Activated naive CD4-positive, alpha-beta T cell (primary cell): Measurements from ENCODE around the gene PDP2.
"Not testable (repeated sequence)": the region's sequence is repeated elsewhere in the genome, so short reads cannot be mapped to it uniquely, and the experiment has no call there.

Source experiments
- DNase-seq, 4 experiments: peaks; one replicate each; lab custom pipeline; 2025; lab: John Stamatoyannopoulos, UW

The PDP2 gene

DNA sequence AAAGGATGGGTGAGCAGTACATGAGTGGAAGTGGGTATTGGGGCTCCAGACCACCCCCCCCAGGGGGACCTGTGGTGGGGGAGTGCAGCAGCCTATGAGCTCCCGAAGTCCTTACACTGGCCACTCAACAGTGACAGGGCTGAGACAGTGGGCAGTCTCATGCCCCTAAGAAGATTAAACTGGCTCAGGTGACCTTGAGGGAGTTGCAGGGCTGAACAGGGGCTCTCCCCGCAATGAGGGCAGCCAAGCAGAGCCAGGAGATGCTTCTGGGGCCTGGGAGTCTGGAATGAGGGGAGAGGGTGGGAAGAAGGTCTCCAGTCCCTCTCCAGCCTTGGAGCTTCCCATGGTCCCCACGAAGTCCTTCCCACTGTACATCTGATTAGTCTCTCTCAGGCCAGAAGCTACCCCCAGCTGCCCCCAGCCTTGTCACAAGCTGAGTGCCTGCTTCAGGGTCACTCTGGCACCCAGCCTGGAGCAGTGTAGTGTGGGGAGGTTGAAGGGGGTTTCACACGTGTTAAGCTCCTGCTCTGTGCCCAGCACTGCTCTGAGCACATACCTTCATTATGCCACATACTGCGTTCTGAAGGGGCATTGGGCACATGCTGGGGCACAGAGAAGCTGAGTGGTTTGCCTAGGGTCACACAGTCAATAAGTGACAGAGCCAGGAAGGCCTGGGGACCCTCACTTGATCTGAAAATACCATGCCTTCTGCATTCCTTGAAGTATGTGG, 39.4 kb downstream of the PDP2 start:
- no peak for DNase-seq

DNA sequence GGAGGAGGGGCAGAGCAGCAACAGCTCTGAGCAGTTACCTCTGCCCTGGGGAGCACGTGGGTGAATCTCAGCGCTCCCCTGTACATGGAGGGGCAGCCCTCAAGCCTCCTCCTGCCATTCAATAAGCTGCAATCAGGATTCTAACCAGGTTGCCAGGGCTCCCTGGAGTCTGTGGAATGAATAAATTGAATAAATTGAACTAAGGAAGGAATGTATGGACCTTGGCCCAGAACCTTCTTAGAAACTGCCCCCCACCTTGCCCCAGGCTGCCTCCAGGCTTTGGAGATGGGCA, 39.9 kb downstream of the PDP2 start:
- DNase-seq: no peak

DNA sequence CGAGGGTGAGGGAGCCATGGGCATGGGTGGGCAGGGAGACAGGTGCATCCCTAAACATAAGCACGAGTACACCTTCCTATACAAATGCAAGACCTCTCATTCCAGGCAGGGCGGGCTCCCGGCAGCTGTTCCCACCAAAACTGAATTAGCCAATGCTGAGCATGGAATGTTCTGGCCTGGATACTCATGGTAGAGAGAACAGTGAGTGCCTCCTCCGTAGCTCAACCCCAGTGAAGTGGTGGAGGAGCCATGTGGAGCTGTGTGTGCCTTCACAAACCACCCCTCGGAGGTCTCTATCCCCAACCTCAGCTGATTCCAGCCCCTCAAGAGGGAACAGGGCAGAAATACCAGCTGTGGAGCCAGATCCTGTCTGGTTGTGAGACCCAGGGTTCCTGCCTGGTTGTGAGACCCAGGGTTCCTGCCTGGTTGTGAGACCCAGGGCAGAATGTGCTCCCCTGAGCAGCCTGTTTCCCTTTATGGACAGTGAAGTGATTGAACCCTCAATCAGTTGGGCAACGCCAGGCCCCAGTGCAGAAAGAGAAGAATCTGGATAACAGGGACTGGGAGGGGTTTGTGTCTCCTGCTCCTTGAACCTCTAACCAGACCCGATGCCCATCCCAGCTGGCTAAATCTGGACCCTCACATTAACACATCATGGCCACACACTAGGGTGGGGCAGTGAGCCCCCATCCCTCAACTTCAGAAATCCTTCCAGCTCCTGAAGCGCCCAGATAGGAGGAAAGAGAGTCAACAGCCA, 40.8 kb downstream of the PDP2 start:
- no peak for DNase-seq

DNA sequence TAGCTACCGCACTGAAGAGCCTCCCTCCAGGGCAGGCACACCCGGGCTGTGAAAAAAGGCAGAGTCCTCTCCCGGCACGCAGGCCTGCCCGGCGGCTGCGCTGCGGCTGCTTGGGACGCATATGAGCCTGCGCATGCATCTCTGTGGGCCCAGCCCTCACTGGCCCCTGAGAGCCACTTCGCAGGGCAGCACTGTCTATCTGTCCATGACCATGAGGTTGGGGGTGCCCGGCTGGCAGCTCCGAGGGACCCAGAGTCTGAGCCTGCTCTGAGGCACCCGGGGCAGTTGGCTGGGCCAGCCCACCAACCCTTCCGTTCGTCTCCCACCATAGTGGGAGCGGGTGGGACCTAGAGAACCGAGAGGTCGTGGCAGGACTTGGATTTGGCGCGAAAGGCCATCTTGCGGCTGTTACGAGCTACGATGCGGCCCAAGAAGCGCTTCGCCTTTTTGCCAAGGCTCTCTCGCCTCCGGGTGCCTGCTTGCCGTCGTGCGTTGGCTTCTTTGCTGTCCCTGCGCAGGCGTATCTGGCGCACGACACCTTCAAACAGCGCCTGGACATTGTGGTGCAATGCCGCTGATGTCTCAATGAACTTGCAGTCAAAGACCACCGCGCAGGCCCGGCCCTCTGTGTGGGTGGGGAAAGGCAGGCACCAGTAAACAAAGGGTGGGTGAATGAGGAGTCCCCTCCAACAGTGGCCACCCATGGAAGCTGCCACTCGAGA, 41.6 kb downstream of the PDP2 start:
- no peak for DNase-seq

DNA sequence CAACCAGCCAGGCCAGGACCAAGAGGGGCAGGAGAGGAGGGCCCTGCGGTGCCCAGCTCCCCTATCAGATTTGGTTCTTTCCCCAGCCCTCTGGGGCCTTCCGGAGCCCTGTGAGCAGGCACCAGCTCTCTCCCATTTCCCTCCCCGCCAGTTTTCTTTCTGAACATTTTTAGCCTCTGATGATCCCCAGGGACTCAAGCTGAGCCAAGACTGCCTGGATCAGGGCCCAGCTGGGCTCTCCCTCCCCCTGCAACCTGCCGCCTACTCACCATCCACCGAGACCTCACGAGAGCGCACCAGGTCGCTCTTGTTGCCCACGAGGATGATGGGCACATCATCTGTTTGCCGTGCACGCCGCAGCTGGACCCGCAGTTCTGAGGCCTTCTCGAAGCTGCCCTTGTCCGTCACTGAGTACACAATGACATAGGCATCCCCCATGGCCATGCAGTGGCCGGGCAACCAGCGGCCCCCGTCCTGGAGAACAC, 43.0 kb downstream of the PDP2 start:
- DNase-seq: no peak

DNA sequence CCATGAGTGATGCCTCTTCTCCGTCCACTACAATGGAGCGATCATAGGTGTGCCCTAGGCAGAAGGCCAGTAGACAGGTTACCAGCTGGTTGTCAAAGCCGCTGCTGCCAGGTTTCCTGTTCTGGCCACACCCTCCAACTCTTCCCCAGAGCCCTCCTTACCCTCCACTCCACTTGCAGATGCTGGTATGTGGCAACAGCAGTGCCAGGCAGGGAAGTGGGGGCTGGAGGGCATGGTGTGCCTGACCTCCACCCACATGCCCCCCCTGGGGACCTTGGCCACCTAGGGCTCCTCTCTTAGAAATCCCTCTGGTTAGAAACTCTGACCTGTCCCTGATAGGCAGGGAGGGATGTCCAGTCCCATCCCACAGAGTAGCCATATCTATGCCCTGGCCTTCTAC, 43.6 kb downstream of the PDP2 start:
- DNase-seq: no peak

DNA sequence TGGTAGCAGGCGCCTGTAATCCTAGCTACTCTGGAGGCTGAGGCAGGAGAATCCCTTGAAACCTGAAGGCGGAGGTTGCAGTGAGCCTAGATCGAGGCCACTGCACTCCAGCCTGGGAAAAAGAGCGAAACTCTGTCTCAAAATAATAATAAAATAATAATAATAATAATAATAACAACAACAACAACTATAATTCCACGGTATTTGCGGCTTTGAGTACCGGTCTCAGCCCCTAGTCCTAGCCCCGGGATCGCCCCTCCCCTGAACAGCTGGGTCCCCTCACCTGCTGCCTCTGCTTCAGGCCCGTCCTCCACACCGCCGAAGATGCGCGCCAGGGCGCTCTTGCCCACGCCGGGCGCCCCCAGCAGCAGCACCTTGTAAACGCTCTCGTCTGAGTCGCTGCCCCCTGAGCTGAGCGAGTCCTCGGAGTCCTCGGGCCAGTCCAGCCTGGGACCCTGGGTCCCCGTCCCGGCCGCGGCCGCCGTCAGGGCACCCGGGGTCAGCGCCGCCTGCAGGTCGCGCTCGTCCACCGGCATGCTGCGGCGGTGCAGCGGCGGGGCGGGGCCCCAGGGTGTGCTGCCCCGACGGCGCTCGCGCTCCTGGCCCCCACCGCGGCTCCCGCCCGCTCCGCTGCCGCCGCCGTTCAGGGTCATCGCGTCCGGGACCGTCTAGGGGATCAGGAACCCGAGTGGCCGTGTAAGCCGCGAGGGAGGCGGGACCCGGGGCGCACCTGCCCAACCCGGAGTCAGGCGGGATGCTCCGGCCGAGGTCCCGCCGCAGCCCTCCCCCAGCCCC, 44.4 kb downstream of the PDP2 start:
- peak in 1 of 4 experiments; percentile 19 for DNase-seq

DNA sequence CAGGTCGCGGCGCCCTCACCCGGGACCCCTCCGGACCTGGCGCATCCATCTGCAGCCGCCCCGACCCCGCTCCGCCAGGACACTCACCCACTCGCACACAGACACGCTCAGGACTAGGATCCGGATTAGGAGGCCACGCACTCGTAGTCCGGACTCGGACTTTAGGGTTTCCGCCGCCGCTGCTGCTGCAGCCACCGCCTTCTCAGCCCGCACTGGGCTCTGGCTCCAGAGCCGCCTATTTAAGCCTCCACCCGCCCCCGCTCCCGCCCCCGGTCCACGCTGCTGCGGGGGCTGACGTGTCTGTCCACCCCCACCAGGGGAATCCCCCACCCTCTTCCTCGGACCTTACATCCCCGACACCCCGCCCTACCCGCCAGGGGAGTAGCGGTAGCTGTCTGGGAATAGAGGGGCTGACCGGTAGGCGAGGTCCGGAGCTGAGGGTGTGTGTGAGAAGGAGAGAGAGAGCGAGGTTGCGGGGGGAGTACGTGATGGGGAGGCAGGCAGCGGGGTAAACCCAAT, 45.1 kb downstream of the PDP2 start, which contains the start of gene RRAD:
Gene RRAD, minus strand, starts transcription at position 214 of the 519 bp plus-strand sequence. CDS start 356 bp downstream, outside the sequence.
- no peak for DNase-seq

DNA sequence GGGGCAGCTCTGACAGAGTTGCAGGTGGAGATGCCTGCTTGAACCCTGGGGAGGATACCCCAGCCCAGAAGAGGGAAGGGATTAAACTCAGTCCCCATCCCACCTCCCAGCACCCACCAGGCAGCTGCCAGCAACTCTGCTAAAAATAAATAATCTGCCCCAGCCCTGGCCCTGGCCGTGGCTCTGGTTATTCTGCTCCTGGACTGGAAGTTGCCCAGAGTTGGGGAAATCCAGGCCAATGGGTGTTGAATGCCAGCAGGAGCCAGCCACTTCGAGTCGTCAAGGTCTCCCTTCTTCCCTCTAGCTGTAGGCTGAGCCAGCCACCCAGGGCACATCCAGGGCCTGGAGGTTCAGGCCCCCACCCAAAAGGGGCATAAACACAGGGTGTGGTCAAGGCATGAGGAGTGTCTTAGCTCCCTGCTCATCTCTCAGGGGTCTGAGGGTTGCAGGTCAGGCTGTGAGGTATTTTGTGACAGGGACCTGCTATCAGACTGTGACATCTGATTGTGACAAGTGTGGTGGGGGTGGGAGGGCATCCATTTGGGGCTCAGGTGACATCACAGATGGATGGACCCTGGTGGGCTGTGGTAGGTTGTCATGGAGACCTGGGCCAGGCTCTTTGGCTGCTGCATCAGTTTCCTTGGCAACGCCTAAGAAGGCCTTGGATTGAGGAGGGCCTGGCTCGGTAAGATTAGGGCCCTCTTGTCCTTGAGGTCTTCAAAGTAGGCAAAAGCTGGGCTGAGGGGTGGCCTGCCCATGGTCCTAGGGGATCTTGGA, 46.0 kb downstream of the PDP2 start:
- DNase-seq: no peak

DNA sequence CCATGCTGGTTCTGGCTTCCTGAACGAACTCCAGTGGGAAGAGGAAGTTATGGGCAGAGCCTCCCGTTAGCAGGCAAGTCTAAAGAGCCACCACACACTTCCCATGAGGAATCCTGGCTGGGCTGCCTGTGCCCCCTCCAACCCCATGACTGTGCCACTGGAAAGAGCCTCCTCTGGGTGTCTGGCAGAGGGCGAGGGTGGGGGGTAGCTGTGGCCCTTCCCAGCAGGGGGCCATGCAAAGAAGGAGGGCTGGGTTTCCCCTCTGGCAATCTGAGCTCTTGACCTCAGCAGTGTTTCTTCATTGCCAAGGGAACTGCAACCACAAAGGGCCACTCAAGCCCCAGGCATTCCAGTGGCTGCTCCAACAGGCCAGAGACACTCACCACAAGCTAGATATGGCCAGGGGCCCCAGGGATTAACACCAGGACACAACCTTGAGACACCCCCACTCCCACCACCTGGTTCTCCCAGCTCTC, 46.7 kb downstream of the PDP2 start:
- no peak for DNase-seq

DNA sequence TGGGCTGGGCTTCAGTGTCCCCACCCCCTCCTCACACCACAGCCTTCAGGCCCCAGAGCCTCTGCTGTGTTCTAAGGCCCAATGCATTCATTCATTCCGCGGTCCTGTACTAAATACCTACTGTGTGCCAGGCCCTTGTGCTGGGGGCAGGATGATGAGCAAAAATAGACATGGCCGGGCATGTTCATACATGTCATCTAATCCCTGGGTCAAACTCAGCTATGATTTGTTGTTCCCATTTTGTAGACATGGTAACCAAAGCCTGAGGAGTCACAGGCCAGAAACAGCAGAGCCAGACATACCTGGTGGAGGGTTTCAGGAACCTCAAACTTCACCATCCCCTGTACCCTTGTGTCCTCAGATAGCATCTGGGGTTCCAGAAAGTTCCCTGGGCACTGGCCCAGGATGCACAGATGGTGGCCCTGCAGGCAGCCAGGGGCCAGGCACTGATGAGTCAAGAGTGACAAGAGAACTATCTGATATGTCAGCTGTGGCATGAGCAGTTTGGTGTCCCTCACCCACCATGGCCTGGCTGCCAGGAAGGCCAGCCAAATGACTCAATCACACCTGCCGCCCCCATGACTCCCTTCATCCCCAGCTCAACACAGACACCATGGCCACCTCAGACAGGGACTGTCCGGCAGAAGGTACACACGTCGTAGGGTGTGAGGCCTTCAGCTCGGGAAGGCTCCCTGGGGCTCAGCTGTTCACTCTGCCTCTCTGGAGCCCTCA, 47.8 kb downstream of the PDP2 start:
- no peak for DNase-seq

DNA sequence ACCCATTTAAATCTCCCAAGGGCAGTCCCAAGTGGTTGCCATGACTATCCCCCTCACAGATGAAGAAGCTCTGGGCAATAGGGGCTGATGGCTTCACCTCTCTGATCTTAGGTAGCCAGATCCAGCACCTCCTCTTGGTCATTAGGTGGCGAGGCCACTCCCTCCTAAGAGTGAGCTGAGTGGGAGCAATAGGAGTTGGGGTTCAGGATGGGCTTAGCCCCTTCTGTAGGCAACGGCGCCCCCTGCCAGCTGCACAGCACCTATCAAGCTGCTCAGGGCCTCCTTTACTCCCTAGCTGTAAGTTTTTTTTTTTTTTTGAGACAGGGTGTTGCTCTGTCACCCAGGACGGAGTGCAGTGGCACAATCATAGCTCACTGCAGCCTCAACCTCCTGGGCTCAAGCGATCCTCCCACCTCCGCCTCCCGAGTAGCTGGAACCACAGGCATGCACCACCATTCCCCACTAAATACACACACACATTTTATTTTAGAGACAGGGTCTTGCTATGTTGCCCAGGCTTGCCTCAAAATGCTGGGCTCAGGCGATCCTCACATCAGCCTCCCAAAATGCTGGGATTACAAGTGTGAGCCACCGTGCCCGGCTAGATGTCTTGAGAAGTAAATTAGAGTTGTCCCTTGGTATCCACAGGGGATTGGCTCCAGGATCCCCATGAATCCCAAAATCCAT, 48.5 kb downstream of the PDP2 start:
- DNase-seq: no peak

DNA sequence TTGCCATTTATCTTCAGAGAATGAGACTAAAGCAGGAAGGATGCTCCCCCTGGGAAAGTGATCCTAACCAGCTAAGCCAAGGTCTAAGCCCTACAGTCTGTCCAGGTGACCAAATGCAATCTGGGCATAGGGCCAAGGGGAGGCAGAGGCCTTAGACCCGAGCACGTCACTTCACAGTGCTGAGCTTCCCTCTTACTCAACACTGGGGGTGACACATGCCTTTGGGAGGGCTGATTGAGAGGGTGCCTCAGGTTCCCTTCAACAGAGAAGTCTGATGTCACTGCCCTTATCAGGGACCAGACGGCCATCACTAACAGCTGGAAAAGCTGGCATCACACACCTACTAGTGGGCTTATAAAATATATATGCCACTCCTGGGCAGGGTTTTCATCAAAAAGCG, 49.9 kb downstream of the PDP2 start:
- DNase-seq: no peak

DNA sequence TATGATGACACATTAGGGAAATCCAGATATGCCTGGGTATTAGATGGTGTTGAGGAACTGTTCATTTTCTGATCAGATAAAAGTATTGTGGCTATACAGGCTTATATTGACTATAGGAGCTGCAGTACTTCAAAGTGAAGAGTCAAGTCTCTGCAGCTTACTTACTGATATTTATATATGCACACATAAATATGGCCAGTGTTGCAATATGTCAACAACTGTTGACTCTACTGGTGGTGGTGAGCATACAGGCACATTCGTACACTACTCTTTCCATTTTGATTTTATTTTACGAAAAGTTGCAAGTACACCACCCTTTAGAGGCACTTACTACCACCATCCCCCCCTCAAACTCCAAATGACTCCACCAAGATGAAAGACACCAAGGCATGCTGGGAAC, 51.4 kb downstream of the PDP2 start:
- DNase-seq: no peak

DNA sequence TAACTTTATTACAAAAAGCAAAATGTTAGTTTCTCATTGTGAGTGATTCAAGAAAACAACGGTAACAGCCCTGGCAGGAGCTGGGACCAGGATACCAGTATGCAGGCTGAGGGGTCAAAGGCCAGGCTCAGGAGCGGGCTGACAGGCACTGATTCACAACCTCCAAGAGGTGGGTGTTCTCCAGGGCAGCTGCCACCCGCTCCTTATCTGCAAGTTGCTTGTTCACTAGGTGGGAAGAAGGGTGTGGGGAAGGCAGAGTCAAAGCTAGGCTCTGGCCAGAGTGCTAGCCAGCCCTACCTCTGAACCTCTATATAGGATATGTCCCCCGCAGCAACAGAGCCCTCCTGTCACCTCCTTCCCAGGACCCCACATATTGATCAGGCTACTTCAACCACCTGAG, 51.8 kb downstream of the PDP2 start:
- DNase-seq: no peak

DNA sequence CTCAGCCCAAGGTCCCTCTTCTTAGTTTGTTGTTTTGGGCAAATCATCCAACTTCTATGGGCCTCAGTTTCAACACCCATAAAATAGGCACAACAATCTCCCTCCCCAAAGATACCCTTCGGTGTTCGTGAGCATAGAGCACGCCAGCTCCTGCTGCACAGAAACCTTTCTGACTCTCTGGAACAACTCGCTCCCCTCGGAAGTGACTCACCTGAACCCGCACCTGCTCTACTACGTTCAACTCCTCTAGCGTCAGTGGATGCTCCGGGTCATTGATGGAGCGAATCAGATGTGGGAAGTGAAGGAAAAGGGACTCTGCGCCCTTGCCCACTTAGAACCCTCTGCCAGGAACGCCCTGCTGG, 53.4 kb downstream of the PDP2 start:
- peak in 1 of 4 experiments; percentile 44 for DNase-seq

DNA sequence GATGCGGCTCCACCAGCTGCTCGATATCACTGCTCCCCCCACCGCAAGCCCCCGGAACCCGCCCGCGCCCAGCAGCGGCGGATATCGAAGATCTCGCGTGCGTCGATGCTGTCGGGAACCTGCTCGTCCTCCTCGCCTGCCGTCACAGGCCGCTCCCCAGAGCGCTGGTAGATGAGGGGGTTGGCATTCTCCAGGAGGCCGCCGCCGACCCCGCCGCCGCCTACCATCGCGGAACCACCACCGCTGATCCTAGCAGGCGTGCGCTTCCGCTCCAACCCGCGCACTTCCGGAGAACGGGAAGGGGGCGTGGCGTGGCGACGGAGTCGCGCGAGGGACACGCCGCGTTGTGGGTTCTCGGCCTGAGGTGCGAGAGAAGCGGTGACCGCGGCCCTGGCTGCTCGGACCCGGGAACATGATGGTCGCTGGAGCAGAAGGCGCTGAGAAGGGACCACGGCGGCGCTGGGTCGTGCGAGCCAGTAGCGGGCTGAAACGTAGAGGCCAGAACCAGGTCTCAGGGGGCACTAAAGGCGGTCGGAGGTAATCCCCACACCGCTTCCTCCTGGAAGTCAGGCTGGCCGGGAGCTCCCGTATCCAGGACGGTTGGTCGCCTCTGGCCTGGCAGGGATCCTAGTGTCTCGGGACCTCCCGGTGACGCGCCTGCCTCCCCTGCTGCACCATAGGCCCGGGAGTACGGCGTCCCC, 54.0 kb downstream of the PDP2 start, which contains the start of gene CIAO2B:
Gene CIAO2B, minus strand, starts transcription at position 265 of the 701 bp plus-strand sequence. Its CDS starts 38 bp downstream, at position 227.
- peak; percentile 62 to 86 (median 75) for DNase-seq

DNA sequence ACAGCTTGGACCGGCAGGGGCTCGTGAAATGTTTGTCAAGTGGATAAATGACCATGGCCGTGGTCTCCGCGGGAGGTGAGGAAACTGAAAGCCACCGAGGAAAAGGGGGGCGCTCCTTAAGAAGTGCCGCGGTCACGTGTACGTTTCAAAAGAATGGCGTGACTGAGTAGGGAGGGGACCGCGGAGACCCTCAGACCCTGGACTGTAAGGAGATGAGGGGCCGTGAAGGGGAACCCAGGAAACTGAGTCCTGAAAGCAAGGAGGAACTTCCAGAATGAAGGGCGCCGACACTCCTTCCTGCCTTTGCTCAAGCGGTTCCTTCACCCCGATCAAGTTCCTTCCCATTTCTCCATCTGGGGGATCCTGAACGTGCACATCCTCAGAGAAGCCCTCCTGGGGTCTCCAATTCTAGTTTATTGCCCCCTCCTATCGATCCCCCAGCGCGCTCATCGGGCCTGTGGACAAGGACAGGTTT, 54.6 kb downstream of the PDP2 start:
- not testable (repeated sequence) for DNase-seq
